GM21619 (cell line): ENCODE results near the gene RNF31.

Experiments used
- ATAC-seq: cut with Tn5 transposase; IDR thresholded peaks from one replicate; pipeline ENCODE4 v1.9.1; 2021; ENCODE audit not compliant: unreplicated experiment

RNF31 gene

DNA sequence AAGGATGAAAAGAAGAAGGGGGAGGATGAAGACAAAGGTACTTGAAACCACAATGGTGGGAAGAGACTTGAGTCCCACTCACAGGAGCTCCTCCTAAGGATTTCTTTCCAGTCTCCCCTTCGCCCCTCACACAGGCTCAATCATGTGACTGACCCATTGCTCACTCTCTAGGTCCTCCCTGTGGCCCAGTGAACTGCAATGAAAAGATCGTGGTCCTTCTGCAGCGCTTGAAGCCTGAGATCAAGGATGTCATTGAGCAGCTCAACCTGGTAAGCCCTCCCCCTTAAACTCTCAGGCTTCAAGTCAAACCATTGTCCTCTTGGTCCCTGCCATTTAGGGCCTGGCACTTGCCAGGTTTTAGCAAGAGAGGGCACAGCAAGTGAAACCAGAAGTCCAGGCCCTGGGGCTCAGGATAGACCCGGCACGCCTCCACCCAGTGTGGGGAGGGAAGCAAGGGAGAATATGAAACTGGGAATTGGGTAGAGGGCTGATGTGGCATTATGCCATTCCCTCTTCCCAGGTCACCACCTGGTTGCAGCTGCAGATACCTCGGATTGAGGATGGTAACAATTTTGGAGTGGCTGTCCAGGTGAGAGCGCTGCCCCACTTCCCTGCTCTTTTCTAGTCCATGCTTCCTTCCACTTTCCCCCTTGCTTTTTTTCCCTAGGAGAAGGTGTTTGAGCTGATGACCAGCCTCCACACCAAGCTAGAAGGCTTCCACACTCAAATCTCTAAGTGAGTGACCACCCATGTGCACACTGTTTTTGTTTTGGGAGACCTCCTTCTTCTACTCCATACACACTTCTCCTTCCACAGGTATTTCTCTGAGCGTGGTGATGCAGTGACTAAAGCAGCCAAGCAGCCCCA lies 9.5 kb upstream of the RNF31 start:
- ATAC-seq: no peak

DNA sequence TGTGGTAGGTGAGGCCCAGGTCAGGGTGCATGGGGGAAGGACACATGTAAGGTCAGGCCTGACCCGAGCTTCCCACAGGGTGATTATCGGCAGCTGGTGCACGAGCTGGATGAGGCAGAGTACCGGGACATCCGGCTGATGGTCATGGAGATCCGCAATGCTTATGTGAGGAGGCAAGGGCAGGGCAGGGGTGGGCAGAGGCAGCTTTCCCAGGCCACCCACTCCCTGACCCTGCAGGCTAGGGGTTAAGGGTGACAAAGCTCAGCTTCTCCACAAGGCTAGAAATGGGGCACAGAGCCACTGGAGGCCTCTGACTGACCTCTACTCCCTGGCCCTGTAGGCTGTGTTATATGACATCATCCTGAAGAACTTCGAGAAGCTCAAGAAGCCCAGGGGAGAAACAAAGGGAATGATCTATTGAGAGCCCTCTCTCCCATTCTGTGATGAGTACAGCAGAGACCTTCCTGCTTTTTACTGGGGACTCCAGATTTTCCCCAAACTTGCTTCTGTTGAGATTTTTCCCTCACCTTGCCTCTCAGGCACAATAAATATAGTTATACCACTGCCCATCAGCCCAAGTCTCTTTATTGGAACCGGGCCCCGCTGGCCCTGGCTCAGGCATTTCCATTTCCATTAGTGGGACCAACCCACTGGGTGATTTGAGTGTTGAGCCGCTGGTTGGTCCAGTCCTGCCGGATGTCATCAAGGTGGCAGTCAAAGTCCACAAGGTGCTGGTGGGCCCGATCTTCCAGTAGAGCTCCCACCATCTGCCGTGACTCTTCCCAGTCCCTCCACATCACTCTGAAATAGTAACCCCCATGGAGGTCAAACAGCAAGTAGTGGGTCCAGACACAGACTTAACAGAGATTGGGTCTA lies 8.7 kb upstream of the RNF31 start:
- ATAC-seq: no peak

DNA sequence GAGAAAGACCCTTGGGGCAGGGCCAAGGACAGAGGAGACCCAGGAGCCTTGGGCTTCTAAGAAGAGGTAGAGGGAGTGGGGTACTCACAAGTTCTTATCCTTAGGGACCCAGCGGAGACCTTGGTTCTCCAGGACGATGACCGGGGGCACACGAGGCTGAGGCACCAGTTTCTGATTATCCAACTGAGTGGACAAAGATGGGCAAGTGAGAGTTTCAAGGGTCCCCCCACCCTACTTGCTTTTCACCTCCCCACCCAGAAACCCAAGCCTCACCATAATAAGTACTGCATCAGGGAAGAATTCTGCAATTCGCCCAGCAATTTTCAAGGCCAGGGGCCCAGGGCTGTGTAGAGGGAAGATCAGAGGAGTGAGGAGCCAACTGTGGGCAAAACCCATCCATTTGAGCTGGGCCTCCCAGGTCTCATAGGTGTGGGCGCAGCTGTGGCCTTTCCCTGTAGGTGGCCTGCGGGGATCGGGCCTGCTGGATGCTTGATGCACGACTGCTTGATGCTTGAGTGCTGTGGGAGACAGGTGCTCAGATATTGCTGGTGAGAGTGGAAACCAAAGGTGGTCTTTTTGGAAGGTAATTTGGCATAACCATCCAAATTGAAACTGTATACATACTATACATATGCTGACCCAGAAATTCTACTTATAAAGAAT lies 7.9 kb upstream of the RNF31 start:
- no peak for ATAC-seq

DNA sequence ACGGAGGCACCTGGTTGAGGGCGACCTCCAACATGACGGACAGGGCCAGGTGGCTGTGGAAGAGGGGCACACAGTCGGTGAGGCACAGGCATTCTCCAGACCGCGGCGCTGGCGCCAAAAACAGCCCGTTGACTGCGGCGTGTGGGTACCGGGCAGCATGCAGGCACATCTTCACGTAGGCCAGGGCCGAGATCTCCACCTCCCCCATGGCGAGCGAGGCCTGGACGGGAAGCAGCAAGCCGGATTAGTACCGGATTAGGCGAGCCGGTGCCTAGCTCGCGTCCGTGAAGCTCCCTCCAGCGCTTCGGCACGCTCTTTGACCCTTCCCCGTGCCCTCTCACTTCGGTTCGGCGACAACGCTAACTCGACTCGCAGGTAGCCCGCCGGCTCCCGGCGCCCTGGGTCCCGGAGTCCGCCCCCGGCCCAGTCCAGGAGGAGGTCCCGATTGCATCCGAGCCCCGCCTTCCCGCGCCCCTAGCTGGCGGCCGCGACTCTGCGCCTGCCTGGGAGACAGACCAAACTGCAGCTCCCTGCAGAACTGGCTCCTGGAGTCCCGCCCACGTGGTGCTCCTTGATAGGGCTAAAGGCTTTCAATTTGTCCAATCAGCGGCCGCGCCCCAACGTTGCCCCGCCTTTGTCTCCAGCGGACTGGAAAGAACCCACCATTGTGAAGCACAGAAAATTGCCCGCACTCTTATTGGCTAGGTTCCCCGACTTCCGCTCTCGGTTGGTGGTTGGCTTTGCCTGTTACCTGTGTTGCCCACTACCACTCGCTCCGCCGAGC lies 6.0 kb upstream of the RNF31 start, which contains the start of gene EMC9:
Gene EMC9, minus strand, starts transcription at position 495 of the 784 bp plus-strand sequence. Its CDS starts 287 bp downstream, at position 208.
- peak; percentile 80 for ATAC-seq

DNA sequence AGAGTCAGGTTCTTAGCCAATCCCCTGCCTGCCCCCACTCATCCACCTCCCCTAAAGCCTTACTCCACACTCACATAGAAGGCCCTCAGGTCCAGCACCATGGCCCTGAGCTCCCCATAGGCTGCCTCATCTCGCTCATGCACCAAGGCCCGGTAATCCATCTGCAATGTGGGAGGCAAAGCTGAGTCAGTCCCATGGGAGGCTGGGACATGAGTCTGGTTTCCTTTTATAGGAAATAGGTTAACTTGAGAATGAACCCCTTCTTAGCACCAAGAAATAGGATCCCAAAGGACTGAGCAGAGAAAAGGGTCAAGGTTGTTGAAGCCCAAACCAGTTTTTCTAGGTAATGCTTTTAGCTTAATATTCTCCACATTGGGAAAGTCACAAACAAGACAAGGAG lies 3.8 kb upstream of the RNF31 start:
- ATAC-seq: no peak

DNA sequence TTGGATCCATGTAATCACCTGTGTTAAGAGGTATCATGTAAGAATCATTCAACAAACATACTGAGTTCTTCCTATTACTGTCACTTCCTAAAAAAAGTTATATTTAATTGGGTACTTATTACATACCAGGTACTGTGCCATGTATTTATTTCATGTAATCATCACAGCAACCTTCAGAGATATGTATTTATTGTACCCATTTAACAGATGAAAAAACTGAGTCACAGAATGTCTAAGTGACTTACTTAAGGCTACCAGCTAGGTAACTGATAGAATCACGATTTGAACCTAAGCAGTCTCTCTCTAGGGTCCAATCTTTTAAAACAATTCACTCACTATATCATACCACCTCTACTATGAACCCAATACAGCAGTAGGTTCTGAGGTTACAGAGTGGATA lies 2.8 kb upstream of the RNF31 start:
- ATAC-seq: no peak

DNA sequence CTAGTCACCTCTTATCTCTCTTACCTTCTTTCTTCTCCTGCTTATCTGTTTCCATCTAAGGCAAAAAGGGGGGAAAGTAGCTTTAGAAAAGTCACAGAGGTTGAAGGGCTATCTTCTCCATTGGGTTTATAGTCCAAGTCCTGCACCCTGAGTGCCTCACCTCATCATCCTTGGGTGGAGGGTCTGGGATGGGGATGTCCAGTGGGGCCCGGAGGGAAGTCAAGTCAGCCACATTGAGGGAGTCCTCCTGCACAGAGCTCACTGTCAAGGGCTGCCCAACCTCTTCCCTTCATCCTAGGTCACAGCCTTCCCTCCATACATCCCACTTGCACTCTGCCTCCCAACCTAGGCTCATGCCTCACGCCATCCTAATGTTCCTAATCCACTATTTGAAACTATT lies 2.1 kb upstream of the RNF31 start:
- no peak for ATAC-seq

DNA sequence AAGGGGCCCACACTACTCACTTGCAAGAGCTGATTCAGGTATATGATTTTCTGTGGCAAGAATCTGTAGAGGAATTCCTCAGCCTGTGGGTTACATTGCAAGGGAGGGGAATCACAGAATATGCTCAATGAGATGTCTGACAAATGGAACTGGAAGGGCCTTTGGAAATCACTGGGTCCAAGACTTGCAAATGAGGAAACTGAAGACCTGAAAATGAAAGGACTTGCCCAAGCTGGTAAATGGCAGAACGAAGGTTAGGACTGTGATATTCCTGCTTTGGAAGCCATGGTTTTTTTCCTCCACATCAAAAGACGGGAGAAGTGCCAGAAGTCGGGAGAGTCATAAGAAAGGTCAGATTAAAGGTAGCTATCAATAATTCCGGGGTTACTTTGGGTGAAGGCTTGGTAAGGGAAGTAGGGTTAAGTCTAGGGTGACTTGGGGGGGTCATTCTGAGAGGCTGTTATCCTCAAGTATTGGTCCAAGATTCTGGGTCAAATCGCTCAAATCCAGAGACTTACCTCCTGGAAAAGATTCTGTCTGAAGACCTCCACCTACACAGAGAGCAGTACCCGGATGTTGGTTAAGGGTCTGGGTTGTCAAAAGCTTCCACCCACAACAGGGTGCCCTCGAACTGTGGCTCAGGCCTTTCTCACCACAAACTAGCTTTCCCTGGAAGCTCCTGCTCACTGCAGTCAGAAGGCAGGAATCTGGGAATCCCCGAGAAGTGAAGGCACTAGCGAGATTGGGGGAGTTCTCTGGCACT lies 1.4 kb upstream of the RNF31 start:
- ATAC-seq: no peak

DNA sequence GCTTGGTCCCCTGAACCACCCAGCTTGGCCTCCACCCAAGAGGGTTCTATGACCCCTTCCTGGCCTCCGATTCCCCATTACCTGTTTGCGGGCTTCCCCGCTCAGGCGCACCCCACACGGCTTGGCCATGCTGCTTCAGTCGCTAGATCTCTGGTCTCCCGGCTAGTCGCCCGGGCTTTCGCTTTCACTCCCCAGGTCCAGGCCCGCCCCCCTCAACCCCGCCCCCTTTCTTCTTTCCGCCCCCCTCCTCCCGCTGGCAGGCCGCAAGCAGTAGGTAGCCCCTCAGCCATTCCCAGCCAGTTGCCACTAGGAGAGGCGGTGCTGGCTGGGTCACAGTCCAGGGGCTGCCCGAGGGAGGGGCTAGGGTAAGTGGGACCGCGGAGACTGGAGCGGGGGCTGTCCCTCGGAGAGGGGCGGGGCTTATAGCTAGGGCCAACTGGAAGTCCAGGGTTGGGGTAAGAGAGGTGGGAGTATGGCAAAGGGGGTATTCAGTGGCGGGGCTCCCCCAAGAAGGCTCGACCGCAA lies 783 bp upstream of the RNF31 start, which contains the start of gene PSME2:
Gene PSME2, minus strand, starts transcription at position 158 of the 525 bp plus-strand sequence. Its CDS starts 29 bp downstream, at position 129.
- peak; percentile 63 for ATAC-seq

DNA sequence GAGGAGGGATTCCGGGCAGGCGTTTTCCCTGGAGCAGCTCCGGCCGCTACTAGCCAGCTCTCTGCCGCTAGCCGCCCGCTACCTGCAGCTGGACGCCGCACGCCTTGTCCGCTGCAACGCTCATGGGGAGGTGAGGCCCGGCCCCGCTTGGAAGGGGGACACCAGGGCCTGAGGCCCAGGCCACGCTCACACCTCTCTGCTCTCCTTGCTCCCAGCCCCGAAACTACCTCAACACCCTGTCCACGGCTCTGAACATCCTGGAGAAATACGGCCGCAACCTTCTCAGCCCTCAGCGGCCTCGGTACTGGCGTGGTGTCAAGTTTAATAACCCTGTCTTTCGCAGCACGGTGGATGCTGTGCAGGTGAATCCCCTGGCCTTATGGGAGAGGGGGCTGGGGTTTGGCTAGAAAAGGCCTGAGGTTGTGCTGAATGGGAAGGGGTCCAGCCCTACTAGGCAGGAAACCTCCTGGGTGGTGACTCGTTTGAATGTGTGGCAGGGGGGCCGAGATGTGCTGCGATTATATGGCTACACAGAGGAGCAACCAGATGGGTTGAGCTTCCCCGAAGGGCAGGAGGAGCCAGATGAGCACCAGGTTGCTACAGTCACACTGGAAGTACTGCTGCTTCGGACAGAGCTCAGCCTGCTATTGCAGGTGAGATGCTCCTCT lies 597 bp downstream of the RNF31 start:
- ATAC-seq: no peak

DNA sequence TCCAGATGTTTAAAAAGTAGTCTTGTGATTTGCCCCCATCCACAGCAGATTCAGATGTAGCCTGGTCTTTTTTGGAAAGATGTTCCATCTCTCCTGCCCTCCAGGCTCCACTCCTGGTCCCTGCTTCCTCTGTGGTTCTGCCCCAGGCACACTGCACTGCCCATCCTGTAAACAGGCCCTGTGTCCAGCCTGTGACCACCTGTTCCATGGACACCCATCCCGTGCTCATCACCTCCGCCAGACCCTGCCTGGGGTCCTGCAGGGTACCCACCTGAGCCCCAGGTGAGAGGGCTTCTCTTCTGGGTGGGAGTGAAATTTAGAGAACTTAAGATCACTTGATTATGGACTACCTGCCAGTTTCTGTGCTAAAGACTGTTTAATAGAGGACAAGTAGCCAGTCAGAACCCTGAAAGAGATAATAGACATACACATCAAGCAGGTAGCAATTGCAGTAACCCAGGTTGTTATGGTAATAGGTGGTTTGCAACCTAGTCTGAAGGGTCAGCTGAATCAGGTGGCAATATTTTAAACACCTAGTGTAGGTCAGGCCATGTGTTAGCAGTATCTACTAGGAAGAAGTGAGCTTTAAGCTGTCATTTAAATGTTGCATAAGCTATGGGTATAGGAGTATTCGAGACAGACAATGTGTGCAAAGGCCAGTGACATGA lies 2.1 kb downstream of the RNF31 start:
- no peak for ATAC-seq

DNA sequence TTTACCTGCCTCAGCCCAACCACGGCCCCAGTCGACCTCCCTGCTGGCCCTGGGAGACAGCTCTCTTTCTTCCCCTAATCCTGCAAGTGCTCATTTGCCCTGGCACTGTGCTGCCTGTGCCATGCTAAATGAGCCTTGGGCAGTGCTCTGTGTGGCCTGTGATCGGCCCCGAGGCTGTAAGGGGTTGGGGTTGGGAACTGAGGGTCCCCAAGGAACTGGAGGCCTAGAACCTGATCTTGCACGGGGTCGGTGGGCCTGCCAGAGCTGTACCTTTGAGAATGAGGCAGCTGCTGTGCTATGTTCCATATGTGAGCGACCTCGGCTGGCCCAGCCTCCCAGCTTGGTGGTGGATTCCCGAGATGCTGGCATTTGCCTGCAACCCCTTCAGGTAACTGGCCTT lies 2.8 kb downstream of the RNF31 start:
- ATAC-seq: no peak

DNA sequence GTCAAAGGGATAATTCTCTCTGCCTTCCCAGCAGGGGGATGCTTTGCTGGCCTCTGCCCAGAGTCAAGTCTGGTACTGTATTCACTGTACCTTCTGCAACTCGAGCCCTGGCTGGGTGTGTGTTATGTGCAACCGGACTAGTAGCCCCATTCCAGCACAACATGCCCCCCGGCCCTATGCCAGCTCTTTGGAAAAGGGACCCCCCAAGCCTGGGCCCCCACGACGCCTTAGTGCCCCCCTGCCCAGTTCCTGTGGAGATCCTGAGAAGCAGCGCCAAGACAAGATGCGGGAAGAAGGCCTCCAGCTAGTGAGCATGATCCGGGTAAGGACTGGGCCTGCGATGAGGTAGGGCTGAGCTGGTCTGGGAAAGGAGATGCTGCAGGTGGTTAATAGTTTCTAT lies 3.3 kb downstream of the RNF31 start:
- no peak for ATAC-seq

DNA sequence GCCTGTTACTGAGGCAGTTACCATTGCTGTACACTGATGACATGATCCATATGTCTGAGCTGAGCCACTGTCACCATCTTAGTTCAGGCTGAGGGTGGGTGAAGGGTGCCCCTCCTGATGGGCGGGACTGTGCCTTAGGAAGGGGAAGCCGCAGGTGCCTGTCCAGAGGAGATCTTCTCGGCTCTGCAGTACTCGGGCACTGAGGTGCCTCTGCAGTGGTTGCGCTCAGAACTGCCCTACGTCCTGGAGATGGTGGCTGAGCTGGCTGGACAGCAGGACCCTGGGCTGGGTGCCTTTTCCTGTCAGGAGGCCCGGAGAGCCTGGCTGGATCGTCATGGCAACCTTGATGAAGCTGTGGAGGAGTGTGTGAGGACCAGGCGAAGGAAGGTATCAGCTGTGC lies 3.7 kb downstream of the RNF31 start:
- no peak for ATAC-seq

DNA sequence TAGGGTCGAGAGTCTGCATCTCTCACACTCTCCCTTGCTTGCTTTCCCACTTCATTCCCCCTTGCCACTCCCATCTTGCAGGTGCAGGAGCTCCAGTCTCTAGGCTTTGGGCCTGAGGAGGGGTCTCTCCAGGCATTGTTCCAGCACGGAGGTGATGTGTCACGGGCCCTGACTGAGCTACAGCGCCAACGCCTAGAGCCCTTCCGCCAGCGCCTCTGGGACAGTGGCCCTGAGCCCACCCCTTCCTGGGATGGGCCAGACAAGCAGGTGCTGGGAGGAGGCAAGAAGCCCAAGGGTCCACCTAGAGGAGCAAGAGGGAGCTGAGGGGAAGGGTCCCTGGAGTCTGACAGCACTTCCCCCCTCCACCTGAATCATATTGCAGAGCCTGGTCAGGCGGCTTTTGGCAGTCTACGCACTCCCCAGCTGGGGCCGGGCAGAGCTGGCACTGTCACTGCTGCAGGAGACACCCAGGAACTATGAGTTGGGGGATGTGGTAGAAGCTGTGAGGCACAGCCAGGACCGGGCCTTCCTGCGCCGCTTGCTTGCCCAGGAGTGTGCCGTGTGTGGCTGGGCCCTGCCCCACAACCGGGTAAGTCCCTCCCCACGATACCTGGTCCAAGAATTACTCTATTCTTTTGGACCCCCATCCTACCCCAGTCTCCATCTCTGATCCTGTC lies 4.2 kb downstream of the RNF31 start:
- ATAC-seq: no peak

DNA sequence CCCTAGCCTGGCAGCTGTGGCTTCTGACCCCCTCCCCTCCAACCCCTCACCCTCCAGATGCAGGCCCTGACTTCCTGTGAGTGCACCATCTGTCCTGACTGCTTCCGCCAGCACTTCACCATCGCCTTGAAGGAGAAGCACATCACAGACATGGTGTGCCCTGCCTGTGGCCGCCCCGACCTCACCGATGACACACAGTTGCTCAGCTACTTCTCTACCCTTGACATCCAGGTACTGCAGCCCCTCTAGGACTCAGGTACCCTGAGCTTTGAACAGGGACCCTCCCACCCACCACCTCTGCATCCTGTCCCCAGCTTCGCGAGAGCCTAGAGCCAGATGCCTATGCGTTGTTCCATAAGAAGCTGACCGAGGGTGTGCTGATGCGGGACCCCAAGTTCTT lies 7.8 kb downstream of the RNF31 start:
- ATAC-seq: no peak

DNA sequence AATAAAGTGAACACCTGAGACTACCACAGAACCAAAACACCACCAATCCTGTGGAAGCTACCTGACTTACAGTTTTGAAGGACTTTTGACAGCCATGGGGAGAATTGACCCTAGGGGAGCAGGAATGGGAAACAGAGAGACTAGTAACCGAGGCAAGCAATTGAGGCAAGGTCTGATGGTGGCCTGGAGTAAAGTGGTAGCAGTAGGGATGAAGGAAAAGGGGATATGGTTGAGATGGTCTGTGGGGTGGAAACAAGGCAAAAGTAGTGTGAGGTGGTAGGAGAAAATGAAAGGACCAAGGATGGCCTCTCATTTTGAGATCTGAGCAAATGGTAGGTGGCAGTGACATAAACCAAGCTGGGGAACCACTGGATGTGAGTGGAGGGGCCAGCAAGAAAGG lies 9.5 kb downstream of the RNF31 start:
- ATAC-seq: no peak

DNA sequence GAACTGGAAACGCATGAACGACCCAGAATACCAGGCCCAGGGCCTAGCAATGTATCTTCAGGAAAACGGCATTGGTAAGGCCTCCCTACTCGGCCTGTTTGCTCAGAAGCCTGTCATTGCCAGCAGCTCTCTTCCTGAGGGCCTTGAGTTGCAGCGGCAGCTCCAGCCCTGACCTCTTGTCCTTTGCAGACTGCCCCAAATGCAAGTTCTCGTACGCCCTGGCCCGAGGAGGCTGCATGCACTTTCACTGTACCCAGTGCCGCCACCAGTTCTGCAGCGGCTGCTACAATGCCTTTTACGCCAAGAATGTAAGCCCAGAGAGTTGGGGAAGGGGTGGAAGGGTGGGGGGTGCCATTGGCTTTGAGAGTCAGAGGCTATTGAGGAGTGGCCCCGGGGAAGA lies 10.0 kb downstream of the RNF31 start:
- no peak for ATAC-seq
